IPS-NIHi7 (cell line): Measurements from ENCODE around the gene TOGARAM2.

Experiments
- DNase-seq: peaks from one replicate; pipeline ENCODE4 v3.0.0; 2012; ENCODE audit warnings: mixed read lengths; ENCODE audit errors: extremely low spot score

The TOGARAM2 gene

DNA sequence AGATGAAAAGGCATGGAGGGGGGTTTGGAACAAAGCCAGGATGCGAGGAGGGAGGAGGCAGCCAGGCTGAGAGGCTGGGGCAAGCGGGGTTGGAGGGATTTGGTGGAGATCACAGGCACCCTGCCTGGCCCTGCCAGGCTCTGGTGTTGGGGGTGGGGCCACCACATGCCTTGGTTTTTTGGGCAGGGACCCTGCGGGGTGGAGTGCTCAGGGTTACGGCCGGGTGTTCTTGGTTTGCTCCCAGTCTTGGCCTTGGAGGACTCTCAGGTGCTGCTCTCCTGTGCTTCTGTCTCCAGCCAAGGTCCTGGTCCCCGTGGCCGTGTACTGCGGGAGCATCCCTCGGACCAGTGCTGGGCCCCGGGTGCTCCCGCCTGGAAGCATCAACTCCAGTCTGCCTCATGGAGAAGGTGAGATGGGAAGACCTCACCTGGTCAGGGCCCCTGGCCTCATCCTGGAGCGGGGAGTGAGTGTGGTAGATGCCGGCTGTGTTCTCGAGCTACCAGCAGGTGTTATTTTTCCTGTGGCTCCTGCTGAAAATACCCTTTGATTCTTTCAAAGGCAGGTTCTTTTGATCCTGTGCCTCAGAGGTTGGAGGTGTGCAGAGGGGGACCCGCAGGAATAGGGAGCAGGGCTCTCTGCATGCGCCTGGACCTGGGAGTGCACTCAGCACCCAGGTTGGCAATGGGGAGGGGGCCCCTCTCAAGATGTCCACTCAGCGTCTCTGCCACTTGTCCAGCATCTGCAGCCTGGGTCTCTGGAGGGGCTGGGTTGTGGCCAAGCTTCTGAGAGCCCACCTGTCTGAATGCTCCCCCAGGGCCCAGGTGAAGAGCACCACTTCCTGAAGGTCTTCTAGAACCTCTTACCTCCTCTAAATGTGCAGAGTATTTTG lies 17.0 kb downstream of the TOGARAM2 start:
- DNase-seq, result no peak

DNA sequence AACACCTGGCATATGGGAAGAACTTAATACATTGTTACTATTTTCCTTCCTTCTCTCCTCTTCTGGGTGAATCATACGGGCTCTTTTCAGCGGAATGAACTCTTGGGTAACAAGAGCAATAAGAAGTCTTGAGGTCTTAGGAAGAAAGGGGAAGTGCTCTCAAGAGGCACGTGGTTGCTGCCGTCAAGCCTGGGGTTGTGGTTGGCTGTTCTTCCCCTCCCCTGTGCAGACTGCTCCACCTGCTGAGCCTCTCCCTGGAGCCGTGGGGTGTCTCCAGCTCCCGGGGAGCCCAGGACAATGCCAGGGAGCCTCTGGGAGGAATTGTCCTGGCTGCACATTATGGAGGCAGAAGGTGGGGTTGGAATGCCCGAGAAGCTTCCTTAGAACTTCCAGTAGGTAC lies 19.4 kb downstream of the TOGARAM2 start:
- DNase-seq, result no peak

- no peak for DNase-seq
Observed at GRCh38 chr2:29000956-29001355, 19.9 kb downstream of the TOGARAM2 start.

- no peak for DNase-seq
Observed at GRCh38 chr2:29001806-29002205, 20.7 kb downstream of the TOGARAM2 start.

GRCh38 chr2:29004755-29005154 lies 23.7 kb downstream of the TOGARAM2 start:
- DNase-seq, result no peak

GRCh38 chr2:29005331-29005730 lies 24.2 kb downstream of the TOGARAM2 start:
- no peak for DNase-seq

DNA sequence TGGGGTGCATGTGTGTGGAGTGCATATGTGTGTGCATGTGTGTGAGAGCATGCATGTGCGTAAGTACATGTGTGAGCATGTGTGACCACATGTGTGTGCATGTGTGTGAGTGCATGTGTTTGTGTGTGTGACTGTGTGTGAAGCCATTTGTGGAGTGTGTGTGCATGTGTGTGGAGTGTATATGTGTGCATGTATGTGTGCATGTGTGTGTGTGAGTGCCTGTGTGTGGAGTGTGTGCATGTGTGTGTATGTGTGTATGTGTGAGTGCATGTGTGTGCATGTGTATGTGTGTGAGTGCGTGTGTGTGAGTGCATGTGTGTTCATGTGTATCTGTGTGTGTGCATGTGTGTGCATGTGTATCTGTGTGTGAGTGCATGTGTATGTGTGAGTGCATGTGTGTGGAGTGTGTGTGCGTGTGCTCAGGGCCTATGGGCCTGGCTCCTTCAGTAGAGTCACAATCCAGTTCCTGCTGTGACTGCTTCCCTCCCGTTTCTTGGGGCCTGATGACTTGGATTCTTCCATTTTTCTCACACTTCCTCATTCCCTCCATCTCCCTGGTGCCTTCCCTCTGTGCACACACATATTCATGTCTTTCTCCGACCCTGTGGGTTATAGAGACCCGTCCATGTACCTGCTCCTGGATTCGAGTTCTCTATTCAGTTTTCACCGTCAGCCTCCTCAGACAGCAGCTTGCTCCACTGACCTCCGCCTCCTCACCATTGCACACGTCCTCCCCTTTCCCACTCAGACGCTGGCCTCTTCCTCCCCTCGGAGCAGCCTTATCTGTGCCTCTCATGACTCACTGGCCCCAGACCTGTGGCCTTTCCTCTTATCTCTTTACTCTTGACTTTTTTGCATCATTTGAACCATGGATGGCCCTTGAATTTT lies 25.2 kb downstream of the TOGARAM2 start:
- DNase-seq, result no peak

DNA sequence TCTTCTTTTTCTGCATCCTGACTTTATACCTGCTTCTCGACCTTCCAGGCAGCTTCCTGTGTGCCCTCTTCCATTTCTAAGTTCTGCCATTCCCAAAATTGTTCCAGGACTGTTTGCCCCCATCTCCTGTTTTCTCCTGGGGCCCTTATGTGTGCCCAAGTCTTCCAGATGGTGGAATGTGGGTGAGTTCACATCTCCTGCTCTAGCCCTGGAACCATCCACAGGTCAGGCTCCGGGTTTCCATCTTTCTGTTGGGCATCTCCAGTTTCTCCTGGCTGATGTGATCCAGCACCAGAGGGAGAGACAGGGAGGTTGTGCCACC lies 25.8 kb downstream of the TOGARAM2 start:
- DNase-seq, result no peak

- no peak for DNase-seq
Observed at GRCh38 chr2:29009270-29009669, 28.2 kb downstream of the TOGARAM2 start.

DNA sequence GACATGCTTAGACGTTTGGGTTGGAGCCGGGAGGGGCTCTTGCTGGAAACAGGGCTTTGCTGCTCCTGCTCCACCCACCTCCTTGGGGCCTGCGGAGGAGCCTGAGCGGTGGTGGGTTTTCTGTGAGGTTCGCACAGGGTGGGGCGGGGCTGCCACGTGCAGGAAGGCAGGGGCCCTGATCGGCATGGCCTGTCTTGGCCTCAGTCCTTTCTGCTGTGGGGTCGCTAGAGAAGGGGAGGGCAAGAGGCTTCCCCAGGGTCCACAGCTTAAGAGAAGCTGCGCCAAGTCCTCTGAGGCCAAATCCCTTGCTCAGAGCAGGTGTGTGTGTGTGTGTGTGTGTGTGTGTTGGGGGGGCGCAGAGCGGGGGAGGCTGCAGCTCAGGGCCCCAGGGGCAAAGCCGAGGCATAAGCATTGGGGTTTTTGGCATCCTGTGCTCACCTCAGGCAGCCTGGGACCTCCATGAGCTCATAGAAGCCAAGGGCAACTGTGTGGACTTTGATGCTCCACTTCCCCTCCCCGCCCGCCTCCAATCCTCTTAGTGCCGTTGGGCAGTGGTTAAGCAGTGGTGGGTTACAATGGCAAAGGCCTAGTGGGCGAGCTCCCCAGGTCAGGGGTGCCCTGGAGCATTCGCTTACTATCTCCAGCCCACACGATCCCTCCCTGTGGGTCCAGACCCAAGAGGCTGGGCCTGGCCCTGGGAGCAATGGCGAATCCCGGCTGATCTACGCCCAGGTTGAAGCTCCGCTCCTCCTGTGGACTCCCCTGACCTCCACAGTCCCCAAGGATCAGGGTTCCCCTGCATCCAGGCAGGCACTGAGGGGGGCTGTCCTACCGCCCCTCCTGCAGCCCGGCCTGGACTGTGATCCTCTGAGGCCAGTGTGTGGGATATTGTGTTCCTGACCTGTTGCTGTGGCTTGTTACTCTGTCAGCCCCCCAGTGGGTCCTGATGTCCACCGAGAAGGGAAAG lies 28.9 kb downstream of the TOGARAM2 start:
- DNase-seq, result no peak

GRCh38 chr2:29010946-29011345 lies 29.8 kb downstream of the TOGARAM2 start:
- peak; percentile 78 for DNase-seq

DNA sequence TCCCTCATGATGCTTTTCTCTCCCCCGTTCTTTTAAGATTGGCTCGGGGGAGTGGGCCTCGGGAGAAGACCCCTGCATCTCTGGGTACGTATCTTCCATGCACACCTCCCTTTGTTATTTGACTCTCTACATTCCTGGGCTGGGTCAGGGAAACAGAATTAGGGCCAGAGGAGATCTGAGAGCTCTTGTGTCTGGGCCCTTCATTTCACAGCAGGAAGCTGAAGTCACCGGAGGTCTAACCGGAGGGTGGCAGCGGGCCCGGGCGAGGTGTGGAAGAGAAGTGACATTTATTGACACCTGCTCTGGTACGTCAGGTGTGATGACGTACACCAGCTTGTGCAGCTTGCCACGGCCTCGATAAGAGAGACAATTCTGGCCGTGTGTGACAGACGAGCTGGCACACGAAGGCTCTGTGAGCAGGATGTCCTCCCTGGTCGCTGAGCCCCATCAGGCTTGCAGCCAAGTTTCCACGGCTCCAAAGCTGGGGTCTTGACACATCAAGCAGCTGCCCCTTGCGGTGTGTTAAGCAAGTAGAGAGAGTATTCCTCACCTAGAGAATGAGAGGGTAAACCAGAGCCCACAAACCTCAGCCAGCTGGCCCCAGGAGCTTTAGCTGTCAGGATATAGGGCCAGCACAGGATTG lies 30.4 kb downstream of the TOGARAM2 start:
- no peak for DNase-seq

- DNase-seq, result no peak
Observed at GRCh38 chr2:29012211-29012681, 31.1 kb downstream of the TOGARAM2 start.

DNA sequence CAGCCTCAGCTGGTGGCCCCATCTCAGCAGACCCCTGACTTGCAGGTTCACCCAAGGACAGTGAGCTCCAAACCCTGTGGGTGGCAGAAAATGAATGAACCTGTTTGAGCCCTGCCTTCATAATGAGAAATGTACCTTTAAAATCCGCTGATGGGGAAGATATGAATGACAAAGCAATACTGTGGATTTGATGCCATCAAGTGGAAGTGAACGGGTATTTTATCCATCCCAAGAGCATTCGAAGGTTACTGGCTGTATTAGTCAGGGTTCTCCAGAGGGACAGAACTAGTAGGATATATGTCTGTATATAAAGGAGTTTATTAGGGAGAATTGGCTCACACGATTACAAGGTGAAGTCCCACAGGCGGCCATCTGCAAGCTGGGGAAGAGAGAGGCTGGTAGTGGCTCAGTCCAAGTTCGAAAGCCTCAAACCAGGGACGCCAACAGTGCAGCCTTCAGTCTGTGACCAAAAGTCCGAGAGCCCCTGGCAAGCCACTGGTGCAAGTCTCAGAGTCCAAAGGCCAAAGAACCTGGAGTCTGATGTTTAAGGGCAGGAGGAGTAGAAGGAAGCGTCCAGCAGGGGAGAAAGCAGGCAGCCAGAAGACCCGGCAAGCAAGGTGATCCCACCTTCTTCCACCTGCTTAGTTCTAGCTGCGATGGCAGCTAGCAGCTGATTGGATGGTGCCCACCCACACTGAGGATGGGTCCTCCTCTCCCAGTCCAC lies 32.1 kb downstream of the TOGARAM2 start:
- no peak for DNase-seq

GRCh38 chr2:29014331-29014730 lies 33.2 kb downstream of the TOGARAM2 start:
- DNase-seq, result no peak

GRCh38 chr2:29014811-29015421 lies 33.8 kb downstream of the TOGARAM2 start:
- no peak for DNase-seq

- DNase-seq, result no peak
Observed at GRCh38 chr2:29015701-29016470, 34.8 kb downstream of the TOGARAM2 start.

DNA sequence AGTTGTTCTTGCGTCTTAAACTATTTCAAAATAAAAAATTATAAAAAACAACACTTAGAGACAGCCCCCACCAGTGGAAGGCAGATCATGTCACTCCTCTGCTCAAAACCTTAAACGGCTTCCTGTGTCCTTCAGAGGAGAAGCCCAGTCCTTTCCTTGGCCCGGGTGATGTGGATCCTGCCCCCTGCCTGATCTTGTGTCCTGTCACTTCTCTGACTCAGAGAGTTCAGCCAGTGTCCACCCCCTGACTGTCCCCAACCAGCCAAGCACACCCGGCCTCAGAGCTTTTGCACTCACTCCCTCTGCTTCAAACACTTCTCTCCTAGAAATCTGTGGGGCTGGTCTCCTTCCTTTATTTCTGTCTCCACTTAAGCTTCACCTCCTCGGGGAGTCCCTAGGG lies 35.4 kb downstream of the TOGARAM2 start:
- no peak for DNase-seq
